Muscle of leg (tissue), 11 donors: ENCODE results near the gene PPP1R37. TPM values are rescaled to one million over a fixed set of nuclear protein-coding genes. Genes with fewer than 3 reads are reported as not detected.

Experiments used
- DNase-seq: peaks from one replicate; pipeline ENCODE4 v3.0.0; 2013
- H3K27ac ChIP-seq: one replicate; pipeline ENCODE4 v1.5.1; 2013; ENCODE audit warnings: mild to moderate bottlenecking, low read length, control low read depth
- H3K27me3 ChIP-seq: one replicate; pipeline ENCODE4 v1.6.1; 2013; ENCODE audit warnings: low read length; ENCODE audit not compliant: control insufficient read depth, insufficient read depth
- H3K36me3 ChIP-seq: one replicate; pipeline ENCODE4 v1.6.1; 2013; ENCODE audit warnings: low read length; ENCODE audit not compliant: control insufficient read depth, insufficient read depth
- H3K4me1 ChIP-seq: one replicate; pipeline ENCODE4 v1.6.1; 2013; ENCODE audit warnings: low read length; ENCODE audit not compliant: control insufficient read depth, insufficient read depth
- H3K4me3 ChIP-seq: one replicate; pipeline ENCODE4 v1.5.1; 2013; ENCODE audit warnings: low read length, control low read depth
- H3K9me3 ChIP-seq: replicated peaks from 2 replicates; pipeline ENCODE4 v1.6.1; 2013; ENCODE audit warnings: low read depth, low read length; ENCODE audit not compliant: control insufficient read depth
- WGBS: methylation state at CpG from one replicate; pipeline ENCODE4 v1.1.5; 2013; ENCODE audit warnings: missing lambda C conversion rate; ENCODE audit not compliant: insufficient coverage; 5-methylcytosine and 5-hydroxymethylcytosine counted together
- polyA plus RNA-seq, 8 donors: library from polyadenylated mRNA; unstranded; fragments of 120-200 nt; gene quantifications; one replicate each; pipeline versions ENCODE4 v1.2.1 to v1.2.3, GENCODE V29; 2013; ENCODE audit warnings: inconsistent platforms in 1 of 8, low replicate concordance in 1 of 8; ENCODE audit not compliant: insufficient read length in 8 of 8, insufficient read depth in 1 of 8
- total RNA-seq: library from RNA; stranded (reverse); fragments of 120-200 nt; gene quantifications from one replicate; pipeline ENCODE4 v1.2.4, GENCODE V29; 2013

The PPP1R37 gene
- total and polyA plus RNA-seq, 9 donors = 19.4 to 29.3 (median 23.0) TPM

DNA sequence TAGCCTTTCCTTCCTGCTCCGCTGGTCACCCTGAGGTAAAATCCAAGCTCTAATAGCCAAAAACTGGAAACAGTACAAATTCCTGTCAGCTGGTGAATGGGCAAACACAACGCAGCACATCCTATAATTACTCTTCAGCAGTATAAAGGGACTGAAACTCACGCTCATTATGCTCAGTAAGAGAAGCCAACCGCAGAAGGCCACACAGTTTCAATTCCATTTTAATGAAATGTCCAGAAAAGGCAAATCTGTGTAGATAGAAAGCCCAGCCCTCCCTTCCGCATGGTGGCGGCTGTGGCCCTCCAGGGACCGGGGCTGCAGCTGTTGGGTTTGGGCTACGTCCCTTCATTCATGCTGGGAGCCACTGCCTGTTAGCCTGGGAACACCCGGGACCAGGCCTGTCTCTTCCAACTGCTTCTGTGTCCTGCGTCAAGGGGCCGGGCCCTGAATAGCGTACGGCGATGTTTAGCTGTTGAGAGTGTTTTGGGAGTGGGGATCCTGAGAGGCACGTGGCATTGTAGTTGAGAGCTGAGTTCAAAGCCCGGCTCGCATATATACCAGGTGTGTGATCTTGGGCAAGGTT lies 44.3 kb downstream of the PPP1R37 start:
- no peaks in the 10 kb centered on the region for H3K27me3 ChIP-seq
- DNase-seq = peak; percentile 90

DNA sequence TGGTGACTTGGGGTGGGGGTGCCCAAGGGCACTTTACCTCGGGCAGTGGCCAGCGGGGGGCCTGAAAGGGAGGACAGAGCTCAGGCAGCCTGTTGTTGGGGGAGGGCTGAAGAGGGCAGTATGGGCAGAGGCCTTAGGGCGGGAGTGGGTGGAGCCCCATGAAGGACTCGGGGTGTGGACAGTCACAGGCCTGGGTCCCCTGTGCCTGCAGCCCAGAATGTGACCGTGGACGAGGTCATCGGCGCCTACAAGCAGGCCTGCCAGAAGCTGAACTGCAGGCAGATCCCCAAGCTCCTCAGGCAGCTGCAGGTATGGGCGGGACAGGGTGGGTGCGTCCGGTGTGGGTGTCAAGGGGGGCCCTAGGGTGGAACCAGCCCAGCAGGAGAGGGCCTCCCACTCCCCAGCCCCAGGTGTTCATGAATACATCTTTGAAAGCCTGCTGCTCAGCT lies 45.3 kb downstream of the PPP1R37 start:
- peak overlapping the region; percentile 85 for H3K27ac ChIP-seq
- WGBS = 64% methylated on average over 7 of the region's 11 CpGs
- peaks cover 32% of the 10 kb centered on the region for H3K4me1 ChIP-seq
- no peaks in the 10 kb centered on the region for H3K9me3 ChIP-seq
- no peak for DNase-seq
- H3K27me3 ChIP-seq = no peaks in the 10 kb centered on the region
- H3K36me3 ChIP-seq = peaks cover 29% of the 10 kb centered on the region
- H3K4me3 ChIP-seq = no peak overlapping the region

More for the DNA sequence above, 44.3 kb downstream of the PPP1R37 start:
- 22% methylated on average over 4 of the region's 17 CpGs for WGBS
- H3K27ac ChIP-seq = peak overlapping the region; percentile 85
- H3K9me3 ChIP-seq = no peaks in the 10 kb centered on the region
- H3K36me3 ChIP-seq = peaks cover 23% of the 10 kb centered on the region
- H3K4me3 ChIP-seq = no peak overlapping the region
- H3K4me1 ChIP-seq = peaks cover 32% of the 10 kb centered on the region

DNA sequence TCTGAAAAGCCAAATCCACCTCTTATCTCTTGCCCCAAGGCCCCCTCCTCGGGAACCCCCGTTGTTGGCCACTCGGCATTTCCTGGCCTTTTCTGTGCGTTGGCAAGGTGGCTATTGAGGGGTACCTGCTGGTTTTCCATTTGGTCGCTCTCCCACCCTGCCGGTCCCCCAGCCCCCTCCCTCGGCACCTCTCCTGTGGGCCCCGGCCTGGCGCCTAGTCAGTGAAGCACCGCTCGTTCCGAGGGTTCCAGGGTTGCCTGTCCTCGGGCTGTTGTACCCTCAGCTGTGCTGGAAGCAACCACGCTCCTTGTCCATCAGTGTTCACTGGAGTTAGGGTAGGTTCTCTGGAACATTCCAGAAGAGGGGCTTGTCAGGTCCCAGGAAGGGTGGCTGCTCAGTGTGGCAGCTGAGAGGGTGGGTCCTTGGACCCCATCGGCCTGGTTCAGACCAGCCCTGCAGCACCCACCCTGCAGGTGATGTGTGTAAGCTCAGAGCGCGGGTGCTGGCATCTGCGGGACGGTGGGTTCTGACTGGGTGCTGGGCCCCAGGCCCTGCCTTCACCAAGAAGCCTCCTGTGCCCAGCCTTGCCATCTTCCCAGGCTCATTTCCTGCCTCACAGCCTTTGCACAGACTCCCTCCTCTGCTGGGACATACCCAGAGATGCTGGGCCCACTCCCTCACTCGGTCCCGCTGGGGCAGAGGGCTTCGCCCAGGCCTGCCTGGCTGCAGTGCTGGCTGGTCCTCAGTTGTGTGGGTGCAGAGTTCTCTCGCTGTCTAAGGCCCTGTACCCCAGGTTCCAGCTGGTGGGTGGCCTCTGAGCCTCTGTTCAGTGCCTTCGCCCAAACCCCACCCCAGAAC lies 46.5 kb downstream of the PPP1R37 start:
- 96% methylated on average over 19 of the region's 24 CpGs for WGBS
- Histone ChIP-seq H3K36me3 (peaks cover 39% of the 10 kb centered on the region), H3K27me3 (no peaks in the 10 kb centered on the region)

DNA sequence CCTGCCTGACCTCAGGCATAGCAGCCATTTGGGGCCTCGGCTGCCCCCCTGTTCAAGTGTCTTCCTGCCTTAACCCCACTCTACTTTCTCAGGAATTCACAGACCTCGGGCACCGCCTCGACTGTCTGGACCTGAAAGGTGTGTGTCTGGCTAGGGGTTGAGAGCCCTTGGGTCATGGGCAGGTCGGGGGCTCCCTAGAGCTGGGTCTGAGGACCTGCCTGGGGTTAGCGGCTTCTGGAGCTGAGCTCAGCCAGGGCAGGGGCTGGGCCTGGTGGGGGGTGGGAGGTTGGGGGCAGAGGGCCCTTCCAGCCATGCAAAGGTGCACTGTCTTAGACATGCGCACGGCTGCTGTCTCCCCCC lies 47.1 kb downstream of the PPP1R37 start:
- DNase-seq = no peak
- 94% methylated on average over 3 of the region's 8 CpGs for WGBS

More for the DNA sequence above, 46.5 kb downstream of the PPP1R37 start:
- DNase-seq = no peak
- H3K4me3 ChIP-seq = no peak overlapping the region
- peaks cover 32% of the 10 kb centered on the region for H3K4me1 ChIP-seq
- H3K9me3 ChIP-seq = no peaks in the 10 kb centered on the region
- H3K27ac ChIP-seq = no peak overlapping the region

DNA sequence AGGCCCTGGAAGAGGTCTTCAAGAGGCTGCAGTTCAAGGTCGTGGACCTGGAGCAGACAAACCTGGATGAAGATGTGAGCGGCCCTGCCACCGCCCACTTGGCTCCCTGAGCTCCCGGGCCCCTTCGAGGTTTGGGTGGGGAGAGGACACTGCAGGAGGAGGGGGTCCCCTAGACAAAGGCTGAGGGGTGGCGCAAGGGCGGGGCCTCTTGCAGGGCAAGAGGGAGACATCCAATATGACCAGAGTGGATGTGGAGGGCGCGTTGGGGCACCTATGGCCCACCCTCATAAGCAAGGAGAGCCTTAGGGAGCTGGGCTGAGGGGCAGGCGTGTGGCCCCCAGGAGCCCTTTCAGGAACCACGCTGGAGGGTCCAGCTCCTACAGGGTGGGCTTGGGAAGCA lies 47.6 kb downstream of the PPP1R37 start:
- Histone ChIP-seq H3K27ac (no peak overlapping the region), H3K36me3 (peaks cover 43% of the 10 kb centered on the region)
- no peak for DNase-seq

More for the DNA sequence above, 47.1 kb downstream of the PPP1R37 start:
- Histone ChIP-seq H3K9me3 (no peaks in the 10 kb centered on the region), H3K4me1 (peaks cover 32% of the 10 kb centered on the region), H3K27me3 (no peaks in the 10 kb centered on the region), H3K4me3 (no peak overlapping the region), H3K36me3 (peaks cover 42% of the 10 kb centered on the region), H3K27ac (no peak overlapping the region)

DNA sequence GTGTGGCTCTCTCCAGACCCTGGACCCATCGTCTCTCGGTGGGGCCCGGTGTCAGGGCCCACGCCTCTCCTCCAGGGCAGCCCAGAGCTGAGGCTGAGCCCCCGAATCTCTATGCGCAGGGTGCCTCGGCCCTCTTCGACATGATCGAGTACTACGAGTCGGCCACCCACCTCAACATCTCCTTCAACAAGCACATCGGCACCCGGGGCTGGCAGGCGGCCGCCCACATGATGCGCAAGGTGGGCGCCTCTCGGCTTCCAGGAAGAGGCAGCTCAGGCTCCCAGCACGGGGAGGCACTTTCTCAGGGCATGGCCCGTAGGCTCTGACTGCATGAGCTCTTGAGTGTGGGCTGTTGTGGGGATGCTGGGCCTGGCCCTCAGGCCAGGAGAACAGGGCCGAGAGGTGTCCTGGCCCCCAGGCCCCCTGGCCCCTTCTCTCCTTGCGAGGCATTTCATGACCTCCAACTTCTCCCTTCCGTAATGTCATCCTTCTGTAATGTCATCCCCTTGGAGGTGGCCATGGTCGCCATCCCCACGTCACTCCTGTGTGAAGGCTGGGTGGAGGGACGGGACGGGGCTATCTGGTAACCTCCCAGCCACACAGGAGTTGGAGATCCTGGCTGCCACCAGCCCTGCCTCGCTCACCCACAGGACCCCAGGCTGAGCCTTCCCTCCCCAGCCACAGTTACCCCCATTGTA lies 48.4 kb downstream of the PPP1R37 start:
- Histone ChIP-seq H3K27me3 (no peaks in the 10 kb centered on the region), H3K4me3 (no peak overlapping the region), H3K36me3 (peaks cover 49% of the 10 kb centered on the region), H3K27ac (no peak overlapping the region), H3K9me3 (no peaks in the 10 kb centered on the region), H3K4me1 (peaks cover 22% of the 10 kb centered on the region)
- 98% methylated on average over 10 of the region's 28 CpGs for whole genome bisulfite sequencing
- DNase-seq = no peak

More for the DNA sequence above, 47.6 kb downstream of the PPP1R37 start:
- Histone ChIP-seq H3K4me1 (peaks cover 30% of the 10 kb centered on the region), H3K4me3 (no peak overlapping the region), H3K27me3 (no peaks in the 10 kb centered on the region), H3K9me3 (no peaks in the 10 kb centered on the region)
- WGBS = 92% methylated on average over 11 of the region's 11 CpGs

DNA sequence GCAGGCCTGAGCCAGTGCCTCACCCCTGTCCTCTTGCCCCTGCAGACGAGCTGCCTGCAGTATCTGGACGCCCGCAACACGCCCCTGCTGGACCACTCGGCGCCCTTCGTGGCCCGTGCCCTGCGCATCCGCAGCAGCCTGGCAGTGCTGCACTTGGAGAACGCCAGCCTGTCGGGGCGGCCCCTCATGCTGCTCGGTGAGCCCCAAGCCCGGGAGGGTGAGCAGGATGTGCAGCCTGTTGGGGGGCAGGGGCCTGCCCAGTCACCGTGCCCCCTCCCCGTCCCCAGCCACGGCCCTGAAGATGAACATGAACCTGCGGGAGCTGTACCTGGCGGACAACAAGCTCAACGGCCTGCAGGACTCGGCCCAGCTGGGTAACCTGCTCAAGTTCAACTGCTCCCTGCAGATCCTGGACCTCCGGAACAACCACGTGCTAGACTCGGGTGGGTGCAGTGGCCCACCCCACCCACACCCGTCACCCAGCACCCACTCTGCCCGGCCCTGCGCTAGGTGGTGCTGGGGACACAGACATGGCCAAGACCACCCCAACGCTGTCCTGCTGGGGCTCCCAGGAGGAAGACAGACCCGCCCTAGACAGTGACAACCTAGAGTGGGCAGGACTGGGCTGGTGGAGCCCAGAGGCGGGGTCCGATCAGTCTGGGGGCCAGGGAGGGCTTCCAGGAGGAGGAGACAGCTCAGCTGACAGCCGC lies 49.2 kb downstream of the PPP1R37 start:
- Histone ChIP-seq H3K27ac (no peak overlapping the region), H3K27me3 (no peaks in the 10 kb centered on the region), H3K9me3 (no peaks in the 10 kb centered on the region), H3K36me3 (peaks cover 55% of the 10 kb centered on the region), H3K4me1 (peaks cover 14% of the 10 kb centered on the region), H3K4me3 (no peak overlapping the region)
- no peak for DNase-seq
- WGBS = 91% methylated on average over 30 of the region's 33 CpGs

DNA sequence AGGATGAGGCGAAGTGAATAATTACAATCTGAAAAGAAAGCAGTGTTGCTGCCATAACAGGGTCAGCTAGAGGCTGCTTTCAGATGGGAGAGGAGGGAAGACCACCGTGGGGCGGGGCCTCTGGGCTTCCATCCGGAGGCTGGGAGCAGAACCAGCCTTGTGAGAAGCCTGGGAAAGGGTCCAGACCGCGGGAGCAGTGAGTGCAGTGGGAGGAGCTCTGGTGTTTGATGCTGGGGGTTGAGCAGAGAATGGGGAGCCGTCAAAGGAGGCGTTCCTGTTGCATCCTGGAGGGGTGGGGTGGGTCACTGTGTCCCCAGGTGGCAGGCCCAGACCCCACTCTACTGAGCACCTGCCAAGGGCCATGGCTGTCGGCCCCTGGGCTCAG lies 49.7 kb downstream of the PPP1R37 start:
- H3K4me3 ChIP-seq = no peak overlapping the region
- H3K27me3 ChIP-seq = no peaks in the 10 kb centered on the region
- peaks cover 9% of the 10 kb centered on the region for H3K4me1 ChIP-seq
- H3K9me3 ChIP-seq = no peaks in the 10 kb centered on the region
- H3K27ac ChIP-seq = no peak overlapping the region
- peak; percentile 45 for DNase-seq
- H3K36me3 ChIP-seq = peaks cover 55% of the 10 kb centered on the region
- WGBS = 48% methylated on average over 8 of the region's 9 CpGs

DNA sequence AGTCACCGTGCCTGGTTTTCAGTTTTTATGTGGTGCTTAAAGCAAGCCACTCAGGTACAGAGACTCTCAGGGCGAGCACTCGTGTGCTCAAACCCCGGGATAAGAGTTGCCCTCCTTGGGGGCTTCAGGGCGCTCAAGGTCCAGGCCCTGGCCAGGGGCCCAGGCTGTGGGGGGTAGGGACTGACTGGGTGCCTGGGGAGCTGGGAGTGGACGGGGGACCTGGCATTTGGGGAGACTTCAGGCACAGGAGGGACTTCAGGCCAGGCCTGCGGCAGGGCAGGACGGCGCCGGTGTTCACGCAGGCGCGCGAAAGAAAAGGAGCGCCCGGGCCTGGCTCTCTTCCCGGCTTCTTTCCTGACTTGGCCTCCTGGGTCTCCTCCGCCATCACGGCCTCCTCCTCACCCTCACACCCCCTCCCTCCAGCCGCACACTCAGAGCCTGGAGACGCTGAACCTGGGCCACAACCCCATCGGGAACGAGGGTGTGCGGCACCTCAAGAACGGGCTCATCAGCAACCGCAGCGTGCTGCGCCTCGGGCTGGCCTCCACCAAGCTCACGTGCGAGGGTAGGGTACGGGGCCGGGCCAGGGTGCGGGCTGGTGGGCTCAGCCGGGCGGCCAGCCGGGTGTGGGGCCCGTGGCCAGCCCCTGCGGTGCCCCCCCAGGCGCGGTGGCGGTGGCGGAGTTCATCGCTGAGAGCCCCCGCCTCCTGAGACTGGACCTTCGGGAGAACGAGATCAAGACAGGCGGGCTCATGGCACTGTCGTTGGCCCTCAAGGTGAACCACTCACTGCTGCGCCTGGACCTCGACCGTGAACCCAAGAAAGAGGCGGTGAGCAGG lies 51.7 kb downstream of the PPP1R37 start:
- H3K4me3 ChIP-seq = no peak overlapping the region
- H3K4me1 ChIP-seq = no peaks in the 10 kb centered on the region
- H3K27ac ChIP-seq = no peak overlapping the region
- 91% methylated on average over 52 of the region's 53 CpGs for WGBS
- peaks cover 62% of the 10 kb centered on the region for H3K36me3 ChIP-seq
- no peaks in the 10 kb centered on the region for H3K9me3 ChIP-seq
- H3K27me3 ChIP-seq = no peaks in the 10 kb centered on the region
- no peak for DNase-seq
